PC-9 (cell line): Measurements from ENCODE around the gene OBI1. TPM values are rescaled to one million over a fixed set of nuclear protein-coding genes. Genes with fewer than 3 reads are reported as not detected.
"Not testable (repeated sequence)": the region's sequence is repeated elsewhere in the genome, so short reads cannot be mapped to it uniquely, and the experiment has no call there.

Experiments used
- BruUV-seq: library from RNA; stranded (reverse); fragments of 400-500 nt; replicated peaks from 2 replicates; lab custom pipeline; 2021; lab: Mats Ljungman, UMichigan
- CTCF ChIA-PET: fragments of 300-600 bp; sonication (Branson Sonifier 250); formaldehyde crosslinking; loops from one replicate; lab custom pipeline; 2022; ENCODE audit warnings: antibody characterized with exemption; lab: Charles Lee
- POLR2A ChIA-PET: fragments of 300-600 bp; sonication (Branson Sonifier 250); formaldehyde crosslinking; loops from one replicate; lab custom pipeline; 2022; ENCODE audit warnings: antibody characterized with exemption; ENCODE audit not compliant: unreplicated experiment; lab: Charles Lee
- DNase-seq, 2 experiments: peaks; one replicate each; pipeline versions ENCODE4 v3.0.0 to v3.0.0-alpha.2; 2015 to 2022; ENCODE audit warnings: mixed read lengths in 1 of 2
- H2AFZ ChIP-seq: fragments of 200-600 bp; sonication (generic); 2 replicates; pipeline ENCODE4 v1.8.1; 2017; ENCODE audit warnings: antibody characterized with exemption
- H3F3A ChIP-seq: fragments of 200-600 bp; sonication (generic); 2 replicates; pipeline ENCODE4 v1.8.1; 2017; ENCODE audit warnings: antibody characterized with exemption, mild to moderate bottlenecking, low read depth; ENCODE audit not compliant: insufficient read depth
- H3K27ac ChIP-seq: fragments of 200-600 bp; sonication (generic); 2 replicates; pipeline ENCODE4 v1.6.1; 2016; ENCODE audit warnings: mixed run types
- H3K27me3 ChIP-seq: fragments of 200-600 bp; sonication (generic); 2 replicates; pipeline ENCODE4 v1.6.1; 2016; ENCODE audit warnings: low read depth, mixed run types; ENCODE audit not compliant: insufficient read depth
- H3K36me3 ChIP-seq: fragments of 200-600 bp; sonication (generic); 2 replicates; pipeline ENCODE4 v1.6.1; 2016; ENCODE audit warnings: low read depth, mixed run types
- H3K4me1 ChIP-seq: fragments of 200-600 bp; sonication (generic); replicated peaks from 2 replicates; pipeline ENCODE4 v1.6.1; 2016; ENCODE audit warnings: mixed run types; ENCODE audit not compliant: insufficient read depth
- H3K4me2 ChIP-seq: fragments of 200-600 bp; sonication (generic); 2 replicates; pipeline ENCODE4 v1.6.1; 2017; ENCODE audit warnings: mixed run types
- H3K4me3 ChIP-seq: fragments of 200-600 bp; sonication (generic); 2 replicates; pipeline ENCODE4 v1.6.1; 2016; ENCODE audit warnings: mixed run types
- H3K79me2 ChIP-seq: fragments of 200-600 bp; sonication (generic); 2 replicates; pipeline ENCODE4 v1.6.1; 2017; ENCODE audit warnings: low read depth, mixed run types
- H3K9me2 ChIP-seq: fragments of 200-600 bp; sonication (generic); 2 replicates; pipeline ENCODE4 v1.8.1; 2017; ENCODE audit warnings: mild to moderate bottlenecking; ENCODE audit not compliant: insufficient read depth
- H3K9me3 ChIP-seq: fragments of 200-600 bp; sonication (generic); 2 replicates; pipeline ENCODE4 v1.8.1; 2016; ENCODE audit warnings: low read depth; ENCODE audit not compliant: insufficient read depth
- H4K20me1 ChIP-seq: fragments of 200-600 bp; sonication (generic); 2 replicates; pipeline ENCODE4 v1.8.1; 2017; ENCODE audit not compliant: insufficient read depth
- CTCF ChIP-seq: fragments of 200-600 bp; sonication (generic); conservative IDR thresholded peaks from 2 replicates; pipeline ENCODE4 v1.6.1; 2017; ENCODE audit warnings: mixed run types, antibody characterized with exemption, mild to moderate bottlenecking, moderate library complexity
- EZH2 ChIP-seq: fragments of 200-600 bp; sonication (generic); IDR thresholded peaks from 2 replicates; pipeline ENCODE4 v1.8.0; 2017; ENCODE audit warnings: antibody characterized with exemption, low read depth
- intact Hi-C: fragments of 100-400 bp; cut with micrococcal nuclease; formaldehyde crosslinking; loops from one replicate; pipeline ENCODE4 v1.10.0; 2022; ENCODE audit not compliant: unreplicated experiment
- total RNA-seq: library from RNA; stranded (reverse); gene quantifications from 2 replicates; pipeline ENCODE4 v1.2.3, GENCODE V29; 2021

OBI1 gene
- total RNA-seq, 1 experiment from 2014 or later, result 11.9 TPM

GRCh38 chr13:78650717-78651083 is 8.3 kb downstream of the OBI1 start:
- BruUV-seq, result no TSS peak
- DNase-seq, result no peak

GRCh38 chr13:78649997-78650716 is 8.8 kb downstream of the OBI1 start:
- ChIA-PET POLR2A (no interaction called here), CTCF (no interaction called here)
- H3K9me2 ChIP-seq, result no peaks in the 10 kb centered on the region
- H3K27ac ChIP-seq, result no peak overlapping the region
- no peaks in the 10 kb centered on the region for H3K9me3 ChIP-seq
- no TSS peak for BruUV-seq
- H3F3A ChIP-seq, result no peaks in the 10 kb centered on the region
- peaks cover 63% of the 10 kb centered on the region for H4K20me1 ChIP-seq
- no peaks in the 10 kb centered on the region for H3K27me3 ChIP-seq
- H2AFZ ChIP-seq, result no peak overlapping the region
- H3K4me3 ChIP-seq, result no peak overlapping the region
- no peak for DNase-seq
- H3K4me1 ChIP-seq, result no peaks in the 10 kb centered on the region
- no peak for TF ChIP-seq CTCF
- TF ChIP-seq EZH2, result no peak
- H3K36me3 ChIP-seq, result peaks cover 5% of the 10 kb centered on the region; the same call in 1 of the 2 replicates
- H3K4me2 ChIP-seq, result no peak overlapping the region
- intact Hi-C loops, result no loop called here
- H3K79me2 ChIP-seq, result peaks cover 98% of the 10 kb centered on the region

More at GRCh38 chr13:78650717-78651083, 8.3 kb downstream of the OBI1 start:
- Histone ChIP-seq H2AFZ (no peak overlapping the region), H3F3A (no peaks in the 10 kb centered on the region), H3K36me3 (peaks cover 5% of the 10 kb centered on the region; the same call in 1 of the 2 replicates), H3K27ac (no peak overlapping the region), H3K4me1 (no peaks in the 10 kb centered on the region), H3K79me2 (peaks cover 98% of the 10 kb centered on the region), H3K9me2 (no peaks in the 10 kb centered on the region), H3K4me2 (no peak overlapping the region), H3K4me3 (no peak overlapping the region), H3K9me3 (no peaks in the 10 kb centered on the region), H3K27me3 (no peaks in the 10 kb centered on the region), H4K20me1 (peaks cover 64% of the 10 kb centered on the region)
- no peak for TF ChIP-seq EZH2
- TF ChIP-seq CTCF, result no peak
- POLR2A ChIA-PET, result no interaction called here
- intact Hi-C loops, result no loop called here
- CTCF ChIA-PET, result no interaction called here

GRCh38 chr13:78647109-78647678 is 11.8 kb downstream of the OBI1 start:
- H4K20me1 ChIP-seq, result peaks cover 56% of the 10 kb centered on the region
- intact Hi-C loops, result not testable (repeated sequence)

More at GRCh38 chr13:78647109-78647678, 11.8 kb downstream of the OBI1 start:
- H3F3A ChIP-seq, H3K36me3 ChIP-seq, CTCF ChIA-PET, POLR2A ChIA-PET, H3K4me1 ChIP-seq, DNase-seq, H3K4me3 ChIP-seq, H2AFZ ChIP-seq, H3K27me3 ChIP-seq, H3K4me2 ChIP-seq, H3K9me3 ChIP-seq, H3K27ac ChIP-seq, BruUV-seq, H3K9me2 ChIP-seq: not testable (repeated sequence)
- peaks cover 94% of the 10 kb centered on the region for H3K79me2 ChIP-seq
